Smooth muscle cell (in vitro differentiated cells): ENCODE data around the gene PROX1. TPM values are rescaled to one million over a fixed set of nuclear protein-coding genes. Genes with fewer than 3 reads are reported as not detected.

Experiments
- DNase-seq: peaks from one replicate; lab custom pipeline; 2025; ENCODE audit not compliant: unreplicated experiment; lab: John Stamatoyannopoulos, UW
- H2AFZ ChIP-seq: fragments of 200-600 bp; sonication (generic); 2 replicates; pipeline ENCODE4 v1.6.0; 2016; ENCODE audit warnings: antibody characterized with exemption, low read depth, mild to moderate bottlenecking
- H3F3A ChIP-seq: fragments of 200-600 bp; sonication (generic); 2 replicates; pipeline ENCODE4 v1.6.0; 2017; ENCODE audit warnings: antibody characterized with exemption, low read depth
- H3K27ac ChIP-seq: fragments of 200-600 bp; sonication (generic); 2 replicates; pipeline ENCODE4 v1.5.1; 2016; ENCODE audit warnings: low read depth, mild to moderate bottlenecking
- H3K27me3 ChIP-seq: fragments of 200-600 bp; sonication (generic); 2 replicates; pipeline ENCODE4 v1.6.1; 2016; ENCODE audit warnings: low read depth, mild to moderate bottlenecking
- H3K36me3 ChIP-seq: fragments of 200-600 bp; sonication (generic); 2 replicates; pipeline ENCODE4 v1.5.1; 2016; ENCODE audit warnings: low read depth
- H3K4me1 ChIP-seq: fragments of 200-600 bp; sonication (generic); 2 replicates; pipeline ENCODE4 v1.5.1; 2016; ENCODE audit warnings: low read depth
- H3K4me2 ChIP-seq: fragments of 200-600 bp; sonication (generic); 2 replicates; pipeline ENCODE4 v1.6.0; 2016; ENCODE audit warnings: mild to moderate bottlenecking
- H3K4me3 ChIP-seq: fragments of 200-600 bp; sonication (generic); 2 replicates; pipeline ENCODE4 v1.5.1; 2016; ENCODE audit warnings: mild to moderate bottlenecking
- H3K79me2 ChIP-seq: fragments of 200-600 bp; sonication (generic); 2 replicates; pipeline ENCODE4 v1.6.0; 2016; ENCODE audit warnings: low read depth, mild to moderate bottlenecking
- H3K9ac ChIP-seq: fragments of 200-600 bp; sonication (generic); 2 replicates; pipeline ENCODE4 v1.6.0; 2016; ENCODE audit warnings: low read depth
- H3K9me3 ChIP-seq: fragments of 200-600 bp; sonication (generic); replicated peaks from 2 replicates; pipeline ENCODE4 v1.5.1; 2016; ENCODE audit warnings: low read depth
- H4K20me1 ChIP-seq: fragments of 200-600 bp; sonication (generic); 2 replicates; pipeline ENCODE4 v1.6.0; 2016; ENCODE audit warnings: low read depth
- CTCF ChIP-seq: fragments of 200-600 bp; sonication (generic); IDR thresholded peaks from 2 replicates; pipeline ENCODE4 v1.5.1; 2017; ENCODE audit warnings: borderline replicate concordance, mild to moderate bottlenecking, antibody characterized with exemption; ENCODE audit not compliant: insufficient read depth, poor library complexity, severe bottlenecking
- WGBS: methylation state at CpG from one replicate; pipeline ENCODE4 v1.1.7; 2016; ENCODE audit warnings: low lambda C conversion rate; 5-methylcytosine and 5-hydroxymethylcytosine counted together
- polyA plus RNA-seq: library from polyadenylated mRNA; unstranded; fragments of >200 nt; fragmentation: Nextera tagmentation; extraction: Ambion mirVana; gene quantifications from 2 replicates; pipeline ENCODE4 v1.2.1, GENCODE V29; 2016
- total RNA-seq: library from RNA; depleted of rRNA; stranded (reverse); fragments of >200 nt; gene quantifications from 2 replicates; pipeline ENCODE4 v1.2.3, GENCODE V29; 2014

PROX1 gene
- total and polyA plus RNA-seq, 2 experiments from 2014 or later, result 0.24 to 2.9 TPM

- H3K27me3 ChIP-seq, result peaks cover 27% of the 10 kb centered on the region
- H3F3A ChIP-seq, result no peaks in the 10 kb centered on the region
Measured at GRCh38 chr1:213962508-213962907, 25.3 kb upstream of the PROX1 start.

GRCh38 chr1:213966122-213966521 lies 21.7 kb upstream of the PROX1 start:
- Histone ChIP-seq H3K27me3 (peaks cover 36% of the 10 kb centered on the region), H3K79me2 (no peaks in the 10 kb centered on the region), H3K4me2 (no peak overlapping the region), H3F3A (no peaks in the 10 kb centered on the region), H2AFZ (no peak overlapping the region), H3K9me3 (no peaks in the 10 kb centered on the region), H3K4me3 (no peak overlapping the region), H4K20me1 (no peaks in the 10 kb centered on the region), H3K4me1 (peaks cover 12% of the 10 kb centered on the region), H3K9ac (no peak overlapping the region), H3K36me3 (no peaks in the 10 kb centered on the region), H3K27ac (no peak overlapping the region)
- 95% methylated on average over 5 of the region's 5 CpGs for WGBS
- no peak for TF ChIP-seq CTCF
- no peak for DNase-seq

More at GRCh38 chr1:213962508-213962907, 25.3 kb upstream of the PROX1 start:
- no peak overlapping the region for H3K27ac ChIP-seq
- H3K4me2 ChIP-seq, result no peak overlapping the region
- no peaks in the 10 kb centered on the region for H4K20me1 ChIP-seq
- no peaks in the 10 kb centered on the region for H3K4me1 ChIP-seq
- no peak overlapping the region for H3K9ac ChIP-seq
- H3K79me2 ChIP-seq, result no peaks in the 10 kb centered on the region
- no peaks in the 10 kb centered on the region for H3K36me3 ChIP-seq
- H2AFZ ChIP-seq, result no peak overlapping the region
- no peak for TF ChIP-seq CTCF
- 96% methylated on average over 1 of the region's 1 CpG for WGBS
- no peak for DNase-seq
- H3K9me3 ChIP-seq, result no peaks in the 10 kb centered on the region
- no peak overlapping the region for H3K4me3 ChIP-seq

- Histone ChIP-seq H3K27ac (no peak overlapping the region), H2AFZ (no peak overlapping the region), H3K4me2 (no peak overlapping the region), H4K20me1 (no peaks in the 10 kb centered on the region), H3K4me3 (no peak overlapping the region), H3K36me3 (no peaks in the 10 kb centered on the region), H3K27me3 (peaks cover 39% of the 10 kb centered on the region), H3K9ac (no peak overlapping the region), H3F3A (no peaks in the 10 kb centered on the region), H3K9me3 (no peaks in the 10 kb centered on the region), H3K79me2 (no peaks in the 10 kb centered on the region), H3K4me1 (peaks cover 12% of the 10 kb centered on the region)
- DNase-seq, result no peak
- no peak for TF ChIP-seq CTCF
- WGBS, result 84% methylated on average over 4 of the region's 4 CpGs
Measured at GRCh38 chr1:213968146-213968825, 19.5 kb upstream of the PROX1 start.
